ENCODE measurements around the gene MYL4. TPM values are rescaled to one million over a fixed set of nuclear protein-coding genes. Genes with fewer than 3 reads are reported as not detected.

Gene MYL4
- total RNA-seq, 4 donors from 2014 or later, result not detected

GRCh38 chr17:47270946-47271705 is 62.0 kb downstream of the MYL4 start:
- TF ChIP-seq POLR2A (IDR thresholded peaks at IDR 0.05) (no peak), CTCF (IDR thresholded peaks at IDR 0.05) (no peak)
- DNase-seq, result no peak
- intact Hi-C loops (cut with DNase I), result no loop called here
- Histone ChIP-seq H3K9me3 (no peaks in the 10 kb centered on the region), H3K4me1 (peaks cover 3 to 29% (median 23%) of the 10 kb centered on the region in 3 donors), H3K4me3 (no peak overlapping the region), H3K27ac (no peak overlapping the region), H3K27me3 (no peaks in the 10 kb centered on the region), H3K36me3 (no peaks in the 10 kb centered on the region)
- WGBS, 2 donors, result 71 to 79% methylated on average over 2 of the region's 2 CpGs

GRCh38 chr17:47272491-47272890 is 63.3 kb downstream of the MYL4 start:
- no peaks in the 10 kb centered on the region for H3K9me3 ChIP-seq
- TF ChIP-seq POLR2A (IDR thresholded peaks at IDR 0.05) (no peak), CTCF (IDR thresholded peaks at IDR 0.05) (no peak)
- H3K27ac ChIP-seq, result no peak overlapping the region
- no peak for DNase-seq
- H3K36me3 ChIP-seq, result no peaks in the 10 kb centered on the region
- peaks cover 14 to 32% (median 29%) of the 10 kb centered on the region in 3 donors for H3K4me1 ChIP-seq
- intact Hi-C loops (cut with DNase I), result no loop called here
- WGBS, 2 donors, result 50 to 82% methylated on average over 1 of the region's 1 CpG
- no peaks in the 10 kb centered on the region for H3K27me3 ChIP-seq
- no peak overlapping the region for H3K4me3 ChIP-seq

GRCh38 chr17:47273245-47273644 is 64.1 kb downstream of the MYL4 start:
- H3K27ac ChIP-seq, result peak overlapping the region in 1 of 4 donors; percentile 2
- DNase-seq, result no peak
- H3K36me3 ChIP-seq, result no peaks in the 10 kb centered on the region
- TF ChIP-seq POLR2A (IDR thresholded peaks at IDR 0.05) (no peak), CTCF (IDR thresholded peaks at IDR 0.05) (no peak)
- H3K9me3 ChIP-seq, result no peaks in the 10 kb centered on the region
- no peak overlapping the region for H3K4me3 ChIP-seq
- intact Hi-C loops (cut with DNase I), result no loop called here
- no peaks in the 10 kb centered on the region for H3K27me3 ChIP-seq
- H3K4me1 ChIP-seq, result peaks cover 16 to 39% (median 36%) of the 10 kb centered on the region in 3 donors
- WGBS, 2 donors, result 58 to 67% methylated on average over 1 to 2 of the region's 2 CpGs

Small RNA genes lying within 50 kb of the gene (small RNA-seq; reads per million reads assigned to genes)
- 0 reads per million in 4 donors for gene RNU7-186P

Other genes starting within 250 kb of the MYL4 start
- gene RPRML, start 230.1 kb upstream of the MYL4 start, total RNA-seq, result 1 to 10 TPM in 1 of 4 donors, under 1 TPM in 1, not detected in 2; 0.57 to 1.3 TPM
- gene CDC27, start 20.1 kb upstream of the MYL4 start, total RNA-seq, result 10 to 100 TPM; 26.4 to 45.9 (median 38.3) TPM
- 1 to 10 TPM in 2 of 4 donors, under 1 TPM in 2; 0.23 to 7.2 (median 2.8) TPM for gene ITGB3, start 44.5 kb downstream of the MYL4 start, total RNA-seq
- gene EFCAB13, start 114.6 kb downstream of the MYL4 start, total RNA-seq, result 1 to 10 TPM in 2 of 4 donors, under 1 TPM in 2; 0.31 to 6.7 (median 2.4) TPM

All from esophagus squamous epithelium (tissue), 5 donors.